GM12874 (cell line): ENCODE results near the gene NEGR1.

Experiments
- TF ChIP-seq, protein P1 (sequence below): IDR thresholded peaks from 2 replicates; pipeline ENCODE4 v1.5.1; 2011; ENCODE audit warnings: low read depth, mild to moderate bottlenecking, control low read depth, low read length, moderate library complexity; ENCODE audit not compliant: insufficient read depth

Gene NEGR1

GRCh38 chr1:71532343-71532742 is 750.0 kb downstream of the NEGR1 start:
- TF ChIP-seq, protein P1, sequence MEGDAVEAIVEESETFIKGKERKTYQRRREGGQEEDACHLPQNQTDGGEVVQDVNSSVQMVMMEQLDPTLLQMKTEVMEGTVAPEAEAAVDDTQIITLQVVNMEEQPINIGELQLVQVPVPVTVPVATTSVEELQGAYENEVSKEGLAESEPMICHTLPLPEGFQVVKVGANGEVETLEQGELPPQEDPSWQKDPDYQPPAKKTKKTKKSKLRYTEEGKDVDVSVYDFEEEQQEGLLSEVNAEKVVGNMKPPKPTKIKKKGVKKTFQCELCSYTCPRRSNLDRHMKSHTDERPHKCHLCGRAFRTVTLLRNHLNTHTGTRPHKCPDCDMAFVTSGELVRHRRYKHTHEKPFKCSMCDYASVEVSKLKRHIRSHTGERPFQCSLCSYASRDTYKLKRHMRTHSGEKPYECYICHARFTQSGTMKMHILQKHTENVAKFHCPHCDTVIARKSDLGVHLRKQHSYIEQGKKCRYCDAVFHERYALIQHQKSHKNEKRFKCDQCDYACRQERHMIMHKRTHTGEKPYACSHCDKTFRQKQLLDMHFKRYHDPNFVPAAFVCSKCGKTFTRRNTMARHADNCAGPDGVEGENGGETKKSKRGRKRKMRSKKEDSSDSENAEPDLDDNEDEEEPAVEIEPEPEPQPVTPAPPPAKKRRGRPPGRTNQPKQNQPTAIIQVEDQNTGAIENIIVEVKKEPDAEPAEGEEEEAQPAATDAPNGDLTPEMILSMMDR: no peak

- TF ChIP-seq, protein P1: no peak
These were observed 755.5 kb downstream of the NEGR1 start for GRCh38 chr1:71526824-71527223.

DNA sequence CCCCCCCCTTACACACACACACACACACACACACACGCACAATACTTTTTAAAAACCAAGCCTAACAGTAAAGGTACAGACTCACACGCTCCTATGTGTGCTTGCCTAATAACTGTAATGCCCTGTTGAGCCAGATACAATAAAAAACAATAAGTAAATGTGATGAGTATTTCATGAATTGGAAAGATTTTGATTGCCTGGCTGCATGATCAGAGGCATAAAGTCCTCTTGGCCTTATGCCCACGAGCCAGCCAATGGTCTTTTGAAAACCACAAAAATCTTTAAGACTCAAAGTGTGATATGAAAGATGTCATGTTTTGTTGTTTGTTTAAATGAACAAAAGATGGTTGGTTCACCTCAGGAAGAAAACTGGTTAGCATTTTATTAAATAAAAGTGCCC is 759.6 kb downstream of the NEGR1 start:
- TF ChIP-seq, protein P1: no peak

GRCh38 chr1:71521655-71522264 is 760.6 kb downstream of the NEGR1 start:
- TF ChIP-seq, protein P1: peak; percentile 53

DNA sequence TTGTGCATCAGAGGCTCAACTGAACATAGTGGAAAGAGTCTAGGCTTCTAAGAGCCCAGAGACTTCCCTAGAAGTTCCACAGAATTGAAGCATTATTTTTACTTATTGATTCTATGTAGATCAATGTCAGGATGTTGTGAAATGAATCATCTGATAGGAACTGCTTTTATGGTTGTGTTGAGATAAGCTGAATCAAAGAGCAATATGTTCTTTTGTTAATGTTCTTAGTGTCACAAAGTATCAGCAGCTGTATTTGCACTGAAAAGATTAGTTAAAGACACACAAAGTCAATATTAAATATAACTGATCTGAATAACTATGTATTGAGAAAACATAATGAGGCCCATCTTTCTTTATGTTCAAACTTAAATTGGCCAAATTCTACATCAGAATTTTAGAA is 770.8 kb downstream of the NEGR1 start:
- TF ChIP-seq, protein P1: no peak

GRCh38 chr1:71510725-71511124 is 771.6 kb downstream of the NEGR1 start:
- TF ChIP-seq, protein P1: no peak

GRCh38 chr1:71509051-71509595 is 773.2 kb downstream of the NEGR1 start:
- TF ChIP-seq, protein P1: no peak
